ENCODE measurements around the gene KREMEN2.

KREMEN2 gene

GRCh38 chr16:2964475-2965336 is 631 bp downstream of the KREMEN2 start:
- DNase-seq (ENCODE audit: low spot score) = peak; percentile 94

- no peak for DNase-seq (ENCODE audit: low spot score)
Measured at GRCh38 chr16:2966043-2966807, 2.1 kb downstream of the KREMEN2 start.

- no peak for DNase-seq (ENCODE audit: low spot score)
Measured at GRCh38 chr16:2966808-2967191, 2.7 kb downstream of the KREMEN2 start.

- DNase-seq (ENCODE audit: low spot score) = no peak
Measured at GRCh38 chr16:2967211-2967631, 3.1 kb downstream of the KREMEN2 start.

GRCh38 chr16:2967721-2968161 is 3.7 kb downstream of the KREMEN2 start:
- no peak for DNase-seq (ENCODE audit: low spot score)

GRCh38 chr16:2968368-2968737 is 4.3 kb downstream of the KREMEN2 start:
- DNase-seq (ENCODE audit: low spot score) = peak; percentile 85

- peak; percentile 94 for DNase-seq (ENCODE audit: low spot score)
Measured at GRCh38 chr16:2968738-2969544, 4.9 kb downstream of the KREMEN2 start, which contains the start of gene PAQR4. Gene PAQR4, plus strand, starts transcription at chr16:2969348. Its CDS starts 327 bp downstream, at chr16:2969675.

- peak; percentile 89 for DNase-seq (ENCODE audit: low spot score)
Measured at GRCh38 chr16:2969545-2970521, 5.8 kb downstream of the KREMEN2 start.

GRCh38 chr16:2970563-2970962 is 6.5 kb downstream of the KREMEN2 start:
- no peak for DNase-seq (ENCODE audit: low spot score)

GRCh38 chr16:2971134-2971984 is 7.3 kb downstream of the KREMEN2 start:
- no peak for DNase-seq (ENCODE audit: low spot score)

GRCh38 chr16:2971985-2972784 is 8.1 kb downstream of the KREMEN2 start:
- DNase-seq (ENCODE audit: low spot score) = no peak

- no peak for DNase-seq (ENCODE audit: low spot score)
Measured at GRCh38 chr16:2973093-2973492, 9.0 kb downstream of the KREMEN2 start.

GRCh38 chr16:2973605-2974318 is 9.7 kb downstream of the KREMEN2 start:
- no peak for DNase-seq (ENCODE audit: low spot score)

- DNase-seq (ENCODE audit: low spot score) = no peak
Measured at GRCh38 chr16:2974319-2975056, 10.4 kb downstream of the KREMEN2 start.

GRCh38 chr16:2975161-2975795 is 11.2 kb downstream of the KREMEN2 start:
- no peak for DNase-seq (ENCODE audit: low spot score)

- DNase-seq (ENCODE audit: low spot score) = no peak
Measured at GRCh38 chr16:2976201-2976600, 12.1 kb downstream of the KREMEN2 start.

- DNase-seq (ENCODE audit: low spot score) = no peak
Measured at GRCh38 chr16:2976673-2977072, 12.6 kb downstream of the KREMEN2 start.
